Tibial artery (tissue), 4 donors: ENCODE data around the gene CD151.

Source experiments
- DNase-seq, 2 donors: peaks; one replicate each; pipeline ENCODE4 v3.0.0-alpha.2; 2019
- H3K27ac ChIP-seq, 2 donors: fragments of 200-600 bp; sonication (generic) in 1 of 2; 1 replicate in 1 of 2; 2 replicates in 1 of 2; pipeline ENCODE4 v1.5.1; 2018 to 2019; ENCODE audit warnings: mild to moderate bottlenecking in 1 of 2
- H3K27me3 ChIP-seq, 2 donors: fragments of 200-600 bp; sonication (generic) in 1 of 2; one replicate each; pipeline versions ENCODE4 v1.5.1 to v1.6.0; 2016 to 2019
- H3K36me3 ChIP-seq, 3 donors: fragments of 200-600 bp; sonication (generic) in 2 of 3; one replicate each; pipeline ENCODE4 v1.5.1; 2016 to 2019; ENCODE audit warnings: mild to moderate bottlenecking in 2 of 3
- H3K4me1 ChIP-seq, 4 donors: fragments of 200-600 bp; sonication (generic) in 2 of 4; 1 replicate in 3 of 4; 2 replicates in 1 of 4; pipeline ENCODE4 v1.5.1; 2016 to 2019
- H3K4me3 ChIP-seq, 2 donors: fragments of 200-600 bp; sonication (generic) in 1 of 2; 1 replicate in 1 of 2; 2 replicates in 1 of 2; pipeline ENCODE4 v1.5.1; 2018 to 2019; ENCODE audit warnings: mild to moderate bottlenecking in 2 of 2
- H3K9me3 ChIP-seq, 3 donors: fragments of 200-600 bp; sonication (generic) in 1 of 3; one replicate each; pipeline ENCODE4 v1.5.1; 2016 to 2019
- intact Hi-C: fragments of 100-400 bp; cut with DNase I; formaldehyde crosslinking; loops from one replicate; pipeline ENCODE4 v1.15.0; 2023; ENCODE audit warnings: low total_unique reads
- TF ChIP-seq, protein P1 (sequence below), 2 experiments: fragments of 200-600 bp in 1 of 2; fragments of 450-650 bp in 1 of 2; IDR thresholded peaks; one replicate each; pipeline ENCODE4 v1.5.1; 2017 to 2019; ENCODE audit warnings: antibody characterized with exemption in 2 of 2, mild to moderate bottlenecking in 1 of 2, moderate library complexity in 1 of 2

The CD151 gene

GRCh38 chr11:843086-843734, 10.5 kb downstream of the CD151 start:
- peaks cover 18 to 27% (median 26%) of the 10 kb centered on the region in 3 donors for H3K36me3 ChIP-seq
- no peaks in the 10 kb centered on the region for H3K9me3 ChIP-seq
- H3K27ac ChIP-seq, result peak overlapping the region; percentile 88 to 95
- H3K4me3 ChIP-seq, result peak overlapping the region; percentile 98
- no peak for DNase-seq
- TF ChIP-seq, protein P1, sequence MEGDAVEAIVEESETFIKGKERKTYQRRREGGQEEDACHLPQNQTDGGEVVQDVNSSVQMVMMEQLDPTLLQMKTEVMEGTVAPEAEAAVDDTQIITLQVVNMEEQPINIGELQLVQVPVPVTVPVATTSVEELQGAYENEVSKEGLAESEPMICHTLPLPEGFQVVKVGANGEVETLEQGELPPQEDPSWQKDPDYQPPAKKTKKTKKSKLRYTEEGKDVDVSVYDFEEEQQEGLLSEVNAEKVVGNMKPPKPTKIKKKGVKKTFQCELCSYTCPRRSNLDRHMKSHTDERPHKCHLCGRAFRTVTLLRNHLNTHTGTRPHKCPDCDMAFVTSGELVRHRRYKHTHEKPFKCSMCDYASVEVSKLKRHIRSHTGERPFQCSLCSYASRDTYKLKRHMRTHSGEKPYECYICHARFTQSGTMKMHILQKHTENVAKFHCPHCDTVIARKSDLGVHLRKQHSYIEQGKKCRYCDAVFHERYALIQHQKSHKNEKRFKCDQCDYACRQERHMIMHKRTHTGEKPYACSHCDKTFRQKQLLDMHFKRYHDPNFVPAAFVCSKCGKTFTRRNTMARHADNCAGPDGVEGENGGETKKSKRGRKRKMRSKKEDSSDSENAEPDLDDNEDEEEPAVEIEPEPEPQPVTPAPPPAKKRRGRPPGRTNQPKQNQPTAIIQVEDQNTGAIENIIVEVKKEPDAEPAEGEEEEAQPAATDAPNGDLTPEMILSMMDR (IDR thresholded peaks at IDR 0.05), result no peak
- H3K27me3 ChIP-seq, result peaks cover 0 to 11% of the 10 kb centered on the region in 2 donors
- intact Hi-C loops, result loop anchor here (5.0 kb wide), 1 partner anchor 36 kb away; the partner anchor contains the start of genes PIDD1 and RPLP2
- H3K4me1 ChIP-seq, result peaks cover 4 to 82% (median 62%) of the 10 kb centered on the region in 4 donors

DNA sequence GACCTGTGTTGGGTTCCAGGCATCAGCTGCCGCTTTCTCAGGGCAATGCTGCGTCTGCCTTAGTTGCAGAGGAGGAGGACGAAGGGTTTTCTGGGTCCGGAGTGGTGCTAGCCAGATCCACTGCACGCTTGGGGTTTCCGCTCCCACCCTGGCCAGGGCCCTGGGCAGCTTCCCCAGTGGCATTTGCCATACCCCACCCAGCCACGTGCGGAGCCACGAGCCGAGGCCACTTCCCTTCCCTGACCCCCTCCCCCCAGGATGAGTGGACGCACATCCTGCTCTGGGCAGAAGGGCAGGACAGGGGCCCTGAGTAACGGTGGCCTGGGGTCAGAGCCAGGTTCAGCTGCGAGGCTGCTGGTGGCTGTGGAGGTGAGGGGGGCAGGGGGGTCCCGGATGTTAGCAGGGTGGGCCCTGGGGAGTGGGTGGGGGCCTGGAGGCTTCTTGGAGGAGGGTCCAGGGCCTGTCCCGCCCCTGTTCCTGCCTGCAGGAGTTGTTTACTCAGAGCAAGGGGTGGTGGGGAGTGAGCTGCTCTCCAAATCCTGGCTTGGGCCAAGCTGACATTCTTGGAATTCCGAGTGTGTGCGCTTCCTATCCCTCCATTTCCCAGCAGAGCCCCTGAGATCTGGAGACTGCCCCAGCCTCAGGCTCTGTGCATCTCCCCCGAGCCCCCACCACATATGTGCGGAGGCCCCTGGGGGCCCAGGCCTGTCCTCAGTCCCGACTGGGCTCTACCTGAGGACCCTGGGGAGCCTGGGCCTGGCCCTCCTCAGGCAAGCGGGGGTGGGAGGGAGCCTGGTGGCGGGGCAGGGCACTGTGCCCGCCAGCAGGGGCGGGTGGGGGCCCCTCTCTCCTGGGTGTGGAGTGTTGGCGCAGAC, 11.3 kb downstream of the CD151 start:
- peak; percentile 98 for DNase-seq
- Histone ChIP-seq H3K4me3 (peak overlapping the region; percentile 98), H3K4me1 (peaks cover 4 to 82% (median 67%) of the 10 kb centered on the region in 4 donors), H3K27ac (peak overlapping the region; percentile 88 to 95), H3K36me3 (peaks cover 10 to 19% (median 18%) of the 10 kb centered on the region in 3 donors), H3K27me3 (peaks cover 0 to 20% of the 10 kb centered on the region in 2 donors), H3K9me3 (no peaks in the 10 kb centered on the region)
- TF ChIP-seq, protein P1 (IDR thresholded peaks at IDR 0.05), result peak in 1 of 2 experiments; percentile 12
- intact Hi-C loops, result loop anchor here (5.0 kb wide), 1 partner anchor 37 kb away; the partner anchor contains the start of genes PIDD1 and RPLP2

DNA sequence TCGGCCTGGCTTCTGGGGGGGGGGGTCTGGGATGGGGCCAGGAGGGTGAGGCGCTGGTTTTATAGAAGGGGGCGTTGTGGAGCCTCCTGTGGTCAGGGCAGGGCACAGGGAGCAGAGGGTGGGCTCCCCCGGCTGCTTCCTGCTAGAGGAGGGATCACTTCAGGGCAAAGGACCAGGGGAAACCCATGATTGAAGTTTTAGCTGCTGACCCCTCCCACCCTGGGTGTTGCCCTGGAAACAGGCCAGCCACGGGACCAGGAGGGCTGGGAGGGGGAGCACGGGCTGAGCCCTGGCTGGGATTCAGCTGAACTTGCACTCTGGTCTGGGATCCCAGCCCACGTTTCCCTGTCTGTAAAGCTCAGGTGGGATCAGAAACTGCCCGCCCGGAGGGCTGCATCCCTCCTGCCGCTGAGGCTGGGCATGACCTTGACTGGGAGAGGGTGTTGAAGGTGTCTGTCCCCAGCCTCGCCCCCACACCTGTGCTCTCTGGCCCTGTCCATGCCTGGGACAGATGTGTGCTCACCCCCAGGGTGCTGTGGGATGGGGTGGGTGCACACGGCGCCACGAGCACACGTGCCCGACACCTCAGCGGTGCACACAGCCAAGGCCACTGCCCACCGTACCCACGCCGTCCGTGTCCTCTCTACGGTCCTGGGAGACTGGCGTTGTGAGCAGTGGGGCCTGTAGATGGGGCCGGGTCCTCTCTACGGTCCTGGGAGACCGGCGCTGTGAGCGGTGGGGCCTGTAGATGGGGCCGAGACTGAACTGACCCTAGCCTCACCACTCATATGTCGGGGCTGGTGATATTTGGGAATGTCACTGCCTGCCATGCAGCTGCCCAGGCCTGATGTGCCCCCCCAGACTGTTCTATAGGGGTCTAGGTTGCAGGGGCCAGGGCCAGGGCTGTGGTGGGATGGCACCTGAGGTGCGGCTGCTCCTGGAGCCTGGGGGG, 12.2 kb downstream of the CD151 start:
- intact Hi-C loops, result loop anchor here (5.0 kb wide), 1 partner anchor 38 kb away; the partner anchor contains the start of genes PIDD1 and RPLP2

GRCh38 chr11:845872-846495, 13.2 kb downstream of the CD151 start:
- Histone ChIP-seq H3K27ac (peak overlapping the region; percentile 88 to 95), H3K4me1 (peaks cover 4 to 81% (median 74%) of the 10 kb centered on the region in 4 donors), H3K36me3 (no peaks in the 10 kb centered on the region), H3K4me3 (no peak overlapping the region), H3K27me3 (peaks cover 0 to 25% of the 10 kb centered on the region in 2 donors), H3K9me3 (no peaks in the 10 kb centered on the region)
- no peak for DNase-seq
- TF ChIP-seq, protein P1 (IDR thresholded peaks at IDR 0.05), result no peak
- intact Hi-C loops, result no loop called here

More for the DNA sequence above, 12.2 kb downstream of the CD151 start:
- Histone ChIP-seq H3K36me3 (peaks cover under 1 to 10% (median 9%) of the 10 kb centered on the region in 3 donors), H3K27me3 (peaks cover 0 to 25% of the 10 kb centered on the region in 2 donors), H3K9me3 (no peaks in the 10 kb centered on the region), H3K4me1 (peaks cover 4 to 81% (median 74%) of the 10 kb centered on the region in 4 donors), H3K27ac (peak overlapping the region; percentile 88 to 95), H3K4me3 (peak overlapping the region; percentile 98)
- peak; percentile 96 to 97 for DNase-seq
- TF ChIP-seq, protein P1 (IDR thresholded peaks at IDR 0.05), result peak in 1 of 2 experiments; percentile 5
